H9 (cell line): Measurements from ENCODE around the gene DLG2. TPM values are rescaled to one million over a fixed set of nuclear protein-coding genes. Genes with fewer than 3 reads are reported as not detected.

Experiments used
- DNase-seq: peaks from one replicate; pipeline ENCODE4 v3.0.0-alpha.2; 2017
- H2AFZ ChIP-seq: one replicate; pipeline ENCODE4 v1.6.1; 2013; ENCODE audit warnings: mild to moderate bottlenecking, low read length, control low read depth, moderate library complexity
- H2AK5ac ChIP-seq: 2 replicates; pipeline ENCODE4 v1.6.1; 2013; ENCODE audit warnings: low read length, control low read depth, mixed read lengths; ENCODE audit not compliant: insufficient read length
- H2BK120ac ChIP-seq: one replicate; pipeline ENCODE4 v1.6.1; 2013; ENCODE audit warnings: low read depth, mild to moderate bottlenecking, low read length, control low read depth, inconsistent platforms; ENCODE audit not compliant: poor library complexity, severe bottlenecking
- H2BK12ac ChIP-seq: 2 replicates; pipeline ENCODE4 v1.6.1; 2013; ENCODE audit warnings: low read length, control low read depth, mixed read lengths, low read depth; ENCODE audit not compliant: insufficient read length
- H2BK15ac ChIP-seq: 2 replicates; pipeline ENCODE4 v1.6.1; 2013; ENCODE audit warnings: low read depth, low read length, control low read depth
- H2BK20ac ChIP-seq: one replicate; pipeline ENCODE4 v1.6.1; 2013; ENCODE audit warnings: low read depth, mild to moderate bottlenecking, low read length, control low read depth, inconsistent platforms; ENCODE audit not compliant: poor library complexity, severe bottlenecking
- H2BK5ac ChIP-seq: 2 replicates; pipeline ENCODE4 v1.6.1; 2013; ENCODE audit warnings: low read length, control low read depth, mixed read lengths; ENCODE audit not compliant: insufficient read length
- H3K14ac ChIP-seq: 2 replicates; pipeline ENCODE4 v1.6.1; 2013; ENCODE audit warnings: low read length, control low read depth; ENCODE audit not compliant: insufficient read depth
- H3K18ac ChIP-seq: 2 replicates; pipeline ENCODE4 v1.6.1; 2013; ENCODE audit warnings: low read depth, mild to moderate bottlenecking, mixed read lengths, low read length, control low read depth; ENCODE audit not compliant: insufficient read length
- H3K23ac ChIP-seq: 2 replicates; pipeline ENCODE4 v1.6.1; 2013; ENCODE audit warnings: low read length, control low read depth, mixed read lengths, low read depth; ENCODE audit not compliant: insufficient read length
- H3K23me2 ChIP-seq: 2 replicates; pipeline ENCODE4 v1.6.1; 2013; ENCODE audit warnings: low read depth, mild to moderate bottlenecking, mixed read lengths, low read length, control low read depth; ENCODE audit not compliant: insufficient read length, poor library complexity, severe bottlenecking
- H3K27ac ChIP-seq: 2 replicates; pipeline ENCODE4 v1.5.1; 2013; ENCODE audit warnings: low read length, control low read depth, mixed read lengths, low read depth; ENCODE audit not compliant: insufficient read length
- H3K27me3 ChIP-seq: 2 replicates; pipeline ENCODE4 v1.6.1; 2013; ENCODE audit warnings: low read length, control low read depth, inconsistent platforms; ENCODE audit not compliant: insufficient read depth
- H3K4ac ChIP-seq: 2 replicates; pipeline ENCODE4 v1.6.1; 2013; ENCODE audit warnings: low read depth, mild to moderate bottlenecking, control low read depth, inconsistent platforms, low read length, moderate library complexity
- H3K4me1 ChIP-seq: 2 replicates; pipeline ENCODE4 v1.6.1; 2013; ENCODE audit warnings: low read length, control low read depth, inconsistent platforms; ENCODE audit not compliant: insufficient read depth
- H3K4me2 ChIP-seq: 2 replicates; pipeline ENCODE4 v1.6.1; 2013; ENCODE audit warnings: low read length, control low read depth, mixed read lengths; ENCODE audit not compliant: insufficient read length, insufficient read depth
- H3K56ac ChIP-seq: 2 replicates; pipeline ENCODE4 v1.6.1; 2013; ENCODE audit warnings: low read depth, mild to moderate bottlenecking, mixed read lengths, low read length, control low read depth; ENCODE audit not compliant: insufficient read length
- H3K79me1 ChIP-seq: 2 replicates; pipeline ENCODE4 v1.6.1; 2013; ENCODE audit warnings: low read depth, mild to moderate bottlenecking, moderate library complexity, low read length, control low read depth, inconsistent platforms; ENCODE audit not compliant: insufficient read depth, poor library complexity, severe bottlenecking
- H3K79me2 ChIP-seq: 2 replicates; pipeline ENCODE4 v1.6.1; 2013; ENCODE audit warnings: low read length, control low read depth, inconsistent platforms; ENCODE audit not compliant: insufficient read depth
- H3K9ac ChIP-seq: 2 replicates; pipeline ENCODE4 v1.6.1; 2013; ENCODE audit warnings: low read length, control low read depth, mixed read lengths; ENCODE audit not compliant: insufficient read length; ENCODE audit errors: extremely low read depth
- H3K9me3 ChIP-seq: one replicate; pipeline ENCODE4 v1.6.1; 2013; ENCODE audit warnings: low read depth, low read length, inconsistent platforms; ENCODE audit not compliant: control insufficient read depth
- H3T11ph ChIP-seq: one replicate; pipeline ENCODE4 v1.6.1; 2013; ENCODE audit warnings: mild to moderate bottlenecking, low read length, control low read depth, inconsistent platforms
- H4K20me1 ChIP-seq: one replicate; pipeline ENCODE4 v1.6.1; 2013; ENCODE audit not compliant: control insufficient read depth, insufficient read length, insufficient read depth
- H4K5ac ChIP-seq: 2 replicates; pipeline ENCODE4 v1.6.1; 2013; ENCODE audit warnings: low read depth, mild to moderate bottlenecking, mixed read lengths, low read length, control low read depth; ENCODE audit not compliant: insufficient read length
- H4K8ac ChIP-seq: replicated peaks from 2 replicates; pipeline ENCODE4 v1.6.1; 2013; ENCODE audit warnings: low read length, control low read depth, mixed read lengths, low read depth; ENCODE audit not compliant: insufficient read length
- H4K91ac ChIP-seq: 2 replicates; pipeline ENCODE4 v1.6.1; 2013; ENCODE audit warnings: low read depth, mild to moderate bottlenecking, moderate library complexity, mixed read lengths, low read length, control low read depth; ENCODE audit not compliant: insufficient read length
- H3K27ac Mint-ChIP-seq, 3 experiments: 2 replicates in 2 of 3; 3 replicates in 1 of 3; pipeline ENCODE4 v1.8.0; 2020 to 2021; ENCODE audit warnings: mixed read lengths in 3 of 3, mild to moderate bottlenecking in 1 of 3, moderate library complexity in 1 of 3
- H3K27me3 Mint-ChIP-seq: 2 replicates; pipeline ENCODE4 v1.8.0; 2021; ENCODE audit warnings: low read depth, mild to moderate bottlenecking, moderate library complexity, mixed read lengths
- H3K36me3 Mint-ChIP-seq, 3 experiments: 2 replicates in 2 of 3; 3 replicates in 1 of 3; pipeline ENCODE4 v1.8.0; 2020 to 2021; ENCODE audit warnings: low read depth in 3 of 3, mixed read lengths in 3 of 3; ENCODE audit not compliant: insufficient read depth in 1 of 3
- H3K4me1 Mint-ChIP-seq, 2 experiments: 2 replicates each; pipeline ENCODE4 v1.8.0; 2020; ENCODE audit warnings: mixed read lengths in 2 of 2
- H3K4me3 Mint-ChIP-seq, 2 experiments: 2 replicates in 1 of 2; 3 replicates in 1 of 2; pipeline ENCODE4 v1.8.0; 2020 to 2021; ENCODE audit warnings: mild to moderate bottlenecking in 2 of 2, mixed read lengths in 2 of 2, moderate library complexity in 1 of 2
- H3K9me3 Mint-ChIP-seq, 2 experiments: 2 replicates in 1 of 2; 3 replicates in 1 of 2; pipeline ENCODE4 v1.8.0; 2020; ENCODE audit warnings: mild to moderate bottlenecking in 2 of 2, mixed read lengths in 2 of 2, moderate library complexity in 1 of 2
- CTCF ChIP-seq: fragments of 200-600 bp; sonication (generic); conservative IDR thresholded peaks from 3 replicates; pipeline ENCODE4 v1.8.0; 2021; ENCODE audit warnings: antibody characterized with exemption, mild to moderate bottlenecking
- WGBS: extraction: QIAGEN DNeasy Blood & Tissue Kit; methylation state at CpG from one replicate; pipeline ENCODE4 v1.1.7; 2013; ENCODE audit warnings: missing lambda C conversion rate, low lambda C conversion rate, mixed read lengths; ENCODE audit not compliant: insufficient read length; ENCODE audit errors: extremely low coverage; 5-methylcytosine and 5-hydroxymethylcytosine counted together
- total RNA-seq: library from RNA; stranded (reverse); gene quantifications from 2 replicates; pipeline ENCODE4 v1.2.1, GENCODE V29; 2021

DLG2 gene
- total RNA-seq, 1 experiment from 2014 or later: 8.0 TPM

GRCh38 chr11:84806354-84806753, 820.8 kb downstream of the DLG2 start:
- Histone ChIP-seq H3K9ac (no peak overlapping the region), H2BK120ac (no peak overlapping the region)

More at GRCh38 chr11:84806354-84806753, 820.8 kb downstream of the DLG2 start:
- no peak overlapping the region for H3K56ac ChIP-seq
- H3K18ac ChIP-seq: no peak overlapping the region
- no peak overlapping the region for H2AFZ ChIP-seq
- no peak overlapping the region for H2BK5ac ChIP-seq
- H3K27me3 ChIP-seq: no peaks in the 10 kb centered on the region
- DNase-seq: no peak
- H3K79me1 ChIP-seq: no peaks in the 10 kb centered on the region
- H3K27me3 Mint-ChIP-seq: no peaks in the 10 kb centered on the region
- H3K27ac Mint-ChIP-seq: no peak overlapping the region
- TF ChIP-seq CTCF: no peak
- H3K79me2 ChIP-seq: no peaks in the 10 kb centered on the region
- no peak overlapping the region for H4K91ac ChIP-seq
- WGBS: no CpG with 5 or more reads among the region's 2 CpGs
- no peak overlapping the region for H3K23ac ChIP-seq
- no peak overlapping the region for H3K4me3 Mint-ChIP-seq
- H2BK12ac ChIP-seq: no peak overlapping the region
- H4K8ac ChIP-seq: no peak overlapping the region
- H3K14ac ChIP-seq: no peak overlapping the region
- no peak overlapping the region for H3T11ph ChIP-seq
- peaks cover 2% of the 10 kb centered on the region; the same call in 1 of the 2 replicates for H3K4me1 ChIP-seq
- no peak overlapping the region for H3K4me2 ChIP-seq
- no peaks in the 10 kb centered on the region for H3K9me3 ChIP-seq
- H3K9me3 Mint-ChIP-seq: peaks cover 17% of the 10 kb centered on the region in 2 experiments
- no peaks in the 10 kb centered on the region for H4K20me1 ChIP-seq
- H2BK15ac ChIP-seq: no peak overlapping the region
- no peak overlapping the region for H4K5ac ChIP-seq
- H2AK5ac ChIP-seq: no peak overlapping the region
- H3K4me1 Mint-ChIP-seq: peaks cover 8 to 13% of the 10 kb centered on the region in 2 experiments
- no peak overlapping the region for H2BK20ac ChIP-seq
- H3K23me2 ChIP-seq: no peaks in the 10 kb centered on the region
- no peak overlapping the region for H3K27ac ChIP-seq
- H3K4ac ChIP-seq: no peak overlapping the region
- peaks cover 0 to 19% (median 6%) of the 10 kb centered on the region in 3 experiments; a peak in 6 of 7 replicates for H3K36me3 Mint-ChIP-seq
